HG02642 (cell line): Measurements from ENCODE around the gene TMEM129.

Source experiments
- ATAC-seq: cut with Tn5 transposase; IDR thresholded peaks from one replicate; pipeline ENCODE4 v1.9.1; 2021; ENCODE audit warnings: mild to moderate bottlenecking; ENCODE audit not compliant: unreplicated experiment, poor library complexity

Gene TMEM129, protein sequence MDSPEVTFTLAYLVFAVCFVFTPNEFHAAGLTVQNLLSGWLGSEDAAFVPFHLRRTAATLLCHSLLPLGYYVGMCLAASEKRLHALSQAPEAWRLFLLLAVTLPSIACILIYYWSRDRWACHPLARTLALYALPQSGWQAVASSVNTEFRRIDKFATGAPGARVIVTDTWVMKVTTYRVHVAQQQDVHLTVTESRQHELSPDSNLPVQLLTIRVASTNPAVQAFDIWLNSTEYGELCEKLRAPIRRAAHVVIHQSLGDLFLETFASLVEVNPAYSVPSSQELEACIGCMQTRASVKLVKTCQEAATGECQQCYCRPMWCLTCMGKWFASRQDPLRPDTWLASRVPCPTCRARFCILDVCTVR

DNA sequence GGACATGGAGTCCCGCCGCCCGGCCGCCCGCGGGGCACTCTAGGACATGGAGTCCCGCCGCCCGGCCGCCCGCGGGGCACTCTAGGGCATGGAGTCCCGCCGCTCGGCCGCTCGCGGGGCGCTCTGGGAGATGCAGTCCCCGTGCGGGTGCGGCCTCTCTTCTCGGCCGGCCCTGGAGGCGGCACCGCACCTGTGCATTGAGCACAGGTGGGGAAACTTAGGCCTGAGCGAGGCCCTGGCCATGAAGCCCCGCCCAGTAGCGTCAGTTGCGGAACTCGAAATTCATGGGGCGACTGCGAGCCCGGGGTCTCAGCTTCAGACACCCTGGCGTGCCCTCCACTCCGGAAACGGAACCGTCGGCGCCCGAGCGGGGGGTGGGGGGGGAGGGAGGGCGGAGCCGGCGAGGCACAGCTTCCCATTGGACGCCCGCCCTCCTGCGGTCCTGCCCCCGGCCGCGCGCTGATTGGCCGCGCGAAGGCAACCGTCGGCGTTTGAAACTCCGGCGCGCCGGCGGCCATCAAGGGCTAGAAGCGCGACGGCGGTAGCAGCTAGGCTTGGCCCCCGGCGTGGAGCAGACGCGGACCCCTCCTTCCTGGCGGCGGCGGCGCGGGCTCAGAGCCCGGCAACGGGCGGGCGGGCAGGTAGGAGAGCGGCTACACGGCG lies at the start of gene TMEM129, which contains the start of gene TACC3:
TMEM129 (minus strand) TSS at position 321 of the 663 bp plus-strand sequence. CDS start 486 bp downstream, outside the sequence.
TACC3 (plus strand) TSS at position 519 of the 663 bp plus-strand sequence. CDS start 1,901 bp downstream, outside the sequence.
- ATAC-seq, result peak; percentile 75

DNA sequence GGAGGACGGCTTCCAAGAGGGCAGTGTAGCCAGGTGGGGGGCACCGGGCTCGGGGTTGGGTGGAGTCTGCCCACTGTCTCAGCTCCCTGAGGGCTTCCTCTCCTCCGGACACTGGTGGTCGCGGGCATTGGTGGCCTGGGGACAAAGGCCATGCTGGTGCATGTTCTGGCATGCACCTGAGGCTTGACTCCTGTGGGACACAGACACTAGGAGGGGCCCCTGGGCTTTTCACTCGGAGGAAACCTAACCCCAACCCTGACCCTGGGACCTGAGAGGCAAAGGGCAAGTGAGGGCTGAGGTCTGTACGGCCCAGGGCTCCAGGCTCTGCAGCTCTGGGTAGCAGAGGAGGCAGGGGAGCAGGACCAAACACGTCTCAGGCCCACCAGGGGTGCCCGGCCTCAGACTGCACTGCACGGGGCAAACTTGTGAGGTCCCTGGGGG lies 49.7 kb upstream of the TMEM129 start:
- no peak for ATAC-seq

DNA sequence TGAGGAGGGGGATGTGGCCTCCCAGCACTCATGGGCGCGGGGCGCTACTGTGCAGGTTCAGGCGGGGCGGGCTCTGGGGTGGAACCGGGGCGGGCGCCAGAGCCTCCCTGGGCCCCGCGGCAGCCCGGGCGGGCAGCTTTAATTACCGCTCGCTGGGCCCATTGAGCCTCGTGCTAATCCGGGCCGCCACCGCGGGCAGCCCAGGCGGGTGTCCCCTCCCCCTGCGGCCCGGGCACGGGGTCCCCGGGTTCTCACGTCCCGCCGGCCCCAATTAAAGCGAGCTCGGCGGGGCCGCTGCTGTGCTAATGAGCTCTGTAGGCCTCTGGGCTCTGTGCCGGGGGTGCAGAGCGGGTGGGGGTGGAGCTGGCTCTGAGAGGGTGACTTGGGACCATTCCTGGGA lies 49.1 kb upstream of the TMEM129 start:
- no peak for ATAC-seq

DNA sequence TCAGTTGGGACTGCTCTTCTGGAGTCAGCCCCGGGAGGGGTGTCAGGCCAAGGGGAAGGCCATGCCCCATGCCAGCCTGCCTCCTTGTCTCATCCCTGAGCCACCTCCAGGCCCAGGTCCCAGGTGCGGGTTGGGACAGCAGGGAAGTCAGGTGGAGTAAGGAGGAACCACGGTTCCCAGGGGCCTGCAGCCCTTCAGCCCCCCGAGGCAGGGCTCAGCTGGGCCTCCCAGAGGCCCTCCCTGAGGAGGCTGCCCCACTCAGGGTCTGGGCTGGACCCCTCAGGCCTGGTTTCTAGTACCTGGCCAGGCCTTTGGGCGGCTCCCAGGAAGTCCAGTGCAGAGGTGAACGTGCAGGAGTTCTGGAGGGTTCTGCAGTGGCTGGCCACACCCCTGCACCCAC lies 48.6 kb upstream of the TMEM129 start:
- no peak for ATAC-seq

DNA sequence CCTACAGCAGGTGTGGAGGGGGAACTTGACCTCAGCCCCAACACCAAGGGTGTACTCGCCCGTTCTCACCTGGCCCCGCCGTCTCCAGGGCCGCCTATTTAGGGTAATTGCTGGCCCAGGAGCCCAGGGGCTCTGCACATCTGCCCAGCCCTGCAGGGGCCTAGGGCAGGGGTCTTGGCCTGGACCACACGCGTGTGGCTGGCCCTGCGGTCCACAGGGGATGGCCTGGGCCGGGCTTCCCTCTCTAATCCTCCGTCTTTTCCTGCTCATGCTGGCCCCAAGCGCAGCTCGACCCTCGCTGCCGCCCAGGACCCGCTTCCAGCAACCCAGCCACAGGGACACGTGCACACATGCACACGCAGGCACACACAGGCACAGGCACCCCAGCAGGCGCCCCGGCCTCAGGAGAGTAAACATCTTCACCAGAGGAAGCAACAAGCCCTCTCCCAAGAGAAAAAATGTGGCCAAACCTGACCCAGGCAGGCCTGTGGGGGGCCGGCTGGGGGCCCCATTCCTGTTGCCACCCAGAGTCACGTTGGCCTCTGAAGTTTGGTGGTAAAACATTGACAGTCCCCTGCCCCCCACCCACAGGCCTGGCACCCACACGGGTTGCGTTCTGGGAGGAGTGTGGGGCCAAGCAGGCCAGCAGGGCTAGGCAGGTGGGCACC lies 47.4 kb upstream of the TMEM129 start:
- no peak for ATAC-seq

DNA sequence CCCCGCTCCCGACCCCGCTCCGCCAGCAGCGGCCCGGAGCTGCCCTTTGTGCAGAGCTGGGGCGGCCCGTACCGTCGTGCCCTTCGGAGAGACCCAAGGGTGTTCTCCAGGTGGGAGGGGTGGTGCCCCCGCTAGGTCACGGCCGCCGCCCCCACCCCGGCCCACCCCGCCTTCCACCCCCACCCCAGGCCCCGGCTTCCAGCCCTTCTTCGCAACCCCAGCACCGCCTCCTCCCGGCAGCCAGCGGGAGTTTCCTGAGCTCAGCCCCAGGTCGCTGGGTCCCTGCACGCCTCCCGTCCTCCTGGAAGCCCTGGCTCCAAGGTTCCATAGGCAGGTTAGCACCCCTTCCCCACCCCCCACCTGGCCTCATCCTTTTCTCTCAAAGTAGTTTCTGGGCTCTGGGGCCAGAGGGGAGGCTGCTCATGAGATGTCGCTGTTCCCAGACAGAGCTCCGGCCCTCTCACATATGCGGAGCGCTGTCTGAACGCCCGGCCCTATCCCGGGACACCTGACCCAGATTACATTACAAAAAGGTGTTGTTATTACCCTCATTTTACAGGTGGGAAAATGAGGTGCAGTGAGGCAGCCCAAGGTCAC lies 46.7 kb upstream of the TMEM129 start:
- no peak for ATAC-seq

DNA sequence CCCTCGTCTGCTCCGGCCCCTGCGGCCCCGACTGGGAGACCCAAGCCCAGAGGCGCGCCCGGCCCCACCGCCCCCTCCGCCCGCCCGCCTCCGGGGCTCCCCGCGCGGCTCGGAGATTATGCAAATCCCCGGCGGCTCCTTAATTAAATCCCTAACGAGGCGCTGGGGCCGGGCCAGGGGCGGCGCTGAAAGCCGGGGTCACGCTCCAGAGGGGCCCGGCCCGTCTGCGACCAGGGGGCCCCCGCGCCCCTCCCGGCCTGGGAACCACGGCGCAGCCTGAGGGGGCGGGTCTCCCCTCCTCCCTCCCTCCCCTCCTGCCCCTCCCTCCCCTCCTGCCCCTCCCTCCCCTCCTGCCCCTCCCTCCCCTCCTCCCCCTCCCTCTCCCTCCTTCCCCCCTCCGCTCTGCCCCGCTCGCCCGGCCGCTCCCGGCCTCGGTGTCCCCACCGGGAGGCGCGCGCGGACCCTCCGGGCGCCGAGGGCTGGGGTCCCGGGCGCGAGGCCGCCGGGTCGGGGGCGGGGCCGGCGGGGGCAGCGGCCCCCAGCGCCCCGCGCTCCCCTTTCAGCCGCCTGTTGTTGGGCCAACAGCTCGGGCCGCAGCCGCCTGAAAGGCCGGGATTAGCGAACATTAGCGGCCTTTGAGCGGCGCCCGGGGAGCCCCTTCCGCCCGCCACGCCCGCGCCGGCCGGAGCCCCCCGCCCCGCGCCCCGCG lies 46.1 kb upstream of the TMEM129 start:
- no peak for ATAC-seq

DNA sequence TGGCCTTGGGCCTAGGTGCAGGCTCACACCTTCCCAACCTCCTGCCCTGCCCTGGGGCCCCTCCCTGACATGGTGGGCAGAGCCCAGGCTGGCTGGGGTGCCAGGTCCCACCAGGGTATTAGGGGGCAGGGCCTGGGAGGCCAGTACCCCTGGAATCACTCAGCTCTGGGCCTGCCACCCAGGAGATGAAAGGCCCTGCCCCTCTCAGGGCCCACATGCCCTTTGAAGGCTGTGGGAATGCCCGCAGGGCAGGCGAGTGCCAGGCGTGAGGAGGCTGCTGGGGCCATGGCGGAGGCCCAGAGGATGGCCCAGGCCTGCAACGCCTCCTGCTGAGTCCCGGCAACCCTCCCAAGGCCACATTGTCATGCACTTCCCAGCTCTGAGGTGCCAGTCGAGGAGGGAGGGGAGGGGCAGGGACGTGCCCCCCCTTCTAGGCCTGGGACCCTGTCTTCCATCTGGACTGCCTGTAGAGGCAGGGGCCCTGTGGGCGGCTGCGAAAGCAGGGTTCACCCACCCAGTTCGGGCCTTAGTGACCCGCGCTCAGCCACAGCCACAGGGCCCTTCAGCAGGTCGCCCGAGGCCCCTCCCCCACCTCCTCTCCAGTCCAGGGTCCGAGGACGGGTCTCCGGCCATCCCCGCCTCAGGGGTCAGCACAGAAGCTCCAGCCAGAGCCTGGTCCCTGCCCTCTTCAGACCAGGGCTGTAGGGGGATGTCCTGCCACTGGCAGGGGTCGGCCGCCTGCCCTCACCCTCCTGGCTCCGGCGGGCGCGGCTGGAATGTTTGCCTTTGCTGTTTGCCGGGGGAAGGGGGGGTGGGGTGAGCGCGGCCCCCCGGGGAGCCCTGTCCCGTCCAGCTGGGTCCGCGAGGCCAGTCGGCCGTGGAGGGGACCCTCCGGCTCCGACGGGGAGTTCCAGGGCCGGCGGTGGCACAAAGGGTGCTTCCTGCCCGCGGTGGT lies 45.3 kb upstream of the TMEM129 start:
- no peak for ATAC-seq

DNA sequence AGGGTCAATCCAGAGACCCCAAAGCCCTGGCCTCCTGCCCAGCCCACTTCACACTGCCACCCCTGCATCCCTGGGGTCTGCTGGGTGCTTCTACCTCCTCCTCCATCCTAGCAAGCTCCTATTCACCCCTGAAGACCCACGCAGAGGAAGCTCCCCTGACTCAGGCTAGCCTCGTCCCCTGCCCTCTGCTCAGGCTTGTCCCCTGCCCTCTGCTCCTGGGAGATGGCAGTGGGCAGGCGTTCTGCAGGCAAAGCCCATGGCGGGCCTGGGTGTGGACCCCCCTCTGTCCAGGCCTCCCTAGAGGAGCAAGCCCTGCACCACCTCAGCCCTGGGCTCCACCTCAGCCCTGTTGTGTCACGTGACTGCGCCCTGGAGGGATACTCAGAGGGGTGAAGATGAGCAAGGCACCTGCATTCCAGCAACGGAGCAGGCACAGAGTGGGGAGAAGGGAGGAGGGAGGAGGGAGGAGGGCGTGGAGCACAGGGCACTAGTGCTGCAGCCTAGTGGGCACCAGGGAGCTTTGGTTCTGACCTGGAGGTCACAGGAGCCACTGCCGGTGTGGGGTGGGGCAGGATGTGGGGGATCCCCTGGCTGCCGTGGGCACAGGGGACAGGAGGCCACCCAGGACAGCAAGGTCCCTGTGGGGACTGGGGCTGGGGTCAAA lies 44.4 kb upstream of the TMEM129 start:
- no peak for ATAC-seq

DNA sequence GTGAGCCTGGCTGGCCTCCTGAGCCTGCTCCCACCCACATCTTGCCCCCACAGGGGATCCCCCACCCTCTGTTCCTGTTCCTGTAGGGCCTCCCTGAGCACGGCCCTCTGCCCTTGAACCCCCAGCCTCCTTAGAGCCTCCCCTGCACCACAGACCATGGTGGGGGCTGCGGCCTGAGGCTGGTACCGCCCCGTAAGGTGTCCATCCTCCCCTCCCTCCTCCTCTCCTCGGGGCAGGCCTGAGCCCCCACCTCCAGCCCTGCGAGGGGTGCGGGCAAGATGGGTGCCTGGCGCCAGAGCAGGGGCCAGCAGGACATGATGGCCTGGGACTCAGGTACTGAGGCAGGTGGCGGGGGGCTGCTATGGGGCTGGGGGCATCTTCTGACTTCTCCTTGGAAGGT lies 43.5 kb upstream of the TMEM129 start:
- ATAC-seq, result no peak

DNA sequence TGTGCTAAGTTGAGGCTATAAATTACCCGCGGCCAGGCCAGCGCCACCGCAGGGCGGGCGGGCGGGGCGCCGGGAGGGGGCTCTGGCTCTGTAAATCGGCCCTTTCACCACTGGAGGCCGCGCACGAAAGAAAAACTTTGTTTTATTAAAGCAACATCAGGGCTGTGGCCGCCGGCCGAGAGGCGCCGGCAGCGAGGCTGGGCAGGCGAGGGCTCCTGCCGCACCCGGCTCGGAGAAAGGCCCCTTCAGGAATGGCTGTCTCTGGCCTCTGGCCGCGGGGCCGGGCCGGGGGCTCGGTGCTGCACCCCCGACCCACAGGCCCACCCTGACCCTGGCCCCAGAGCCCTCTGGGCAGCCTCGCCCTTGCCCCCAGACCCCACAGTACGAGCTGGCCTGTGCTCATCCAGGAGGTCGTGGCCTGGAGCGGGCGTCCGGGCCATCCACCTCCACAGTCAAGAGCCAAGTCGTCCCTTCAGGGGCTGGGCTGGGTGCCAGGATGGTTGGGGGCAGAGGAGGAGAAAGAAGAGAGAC lies 42.5 kb upstream of the TMEM129 start:
- ATAC-seq, result no peak

DNA sequence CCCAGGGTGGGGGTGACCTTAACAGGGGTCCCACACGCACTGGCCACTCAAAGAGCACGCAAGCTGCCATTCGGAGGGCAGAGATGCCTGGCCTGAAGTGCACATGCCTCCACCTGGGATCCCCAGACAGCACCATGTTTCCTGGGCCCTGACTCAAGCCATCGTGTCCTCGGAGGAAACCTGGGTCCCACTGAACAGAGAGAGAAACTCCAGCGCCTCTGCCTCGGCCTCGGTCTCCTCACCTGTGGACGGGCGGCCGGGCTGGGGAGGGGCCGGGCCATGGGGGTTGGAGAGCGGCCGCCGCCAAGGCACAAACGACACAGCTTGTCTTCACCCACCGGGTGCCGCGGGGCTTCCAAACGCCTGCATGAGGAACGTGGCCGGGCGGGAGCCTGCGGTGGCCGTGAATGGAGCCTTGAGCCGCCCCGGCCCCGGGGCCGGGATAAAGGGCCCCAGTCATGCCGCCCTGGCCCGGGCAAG lies 42.0 kb upstream of the TMEM129 start:
- ATAC-seq, result no peak

DNA sequence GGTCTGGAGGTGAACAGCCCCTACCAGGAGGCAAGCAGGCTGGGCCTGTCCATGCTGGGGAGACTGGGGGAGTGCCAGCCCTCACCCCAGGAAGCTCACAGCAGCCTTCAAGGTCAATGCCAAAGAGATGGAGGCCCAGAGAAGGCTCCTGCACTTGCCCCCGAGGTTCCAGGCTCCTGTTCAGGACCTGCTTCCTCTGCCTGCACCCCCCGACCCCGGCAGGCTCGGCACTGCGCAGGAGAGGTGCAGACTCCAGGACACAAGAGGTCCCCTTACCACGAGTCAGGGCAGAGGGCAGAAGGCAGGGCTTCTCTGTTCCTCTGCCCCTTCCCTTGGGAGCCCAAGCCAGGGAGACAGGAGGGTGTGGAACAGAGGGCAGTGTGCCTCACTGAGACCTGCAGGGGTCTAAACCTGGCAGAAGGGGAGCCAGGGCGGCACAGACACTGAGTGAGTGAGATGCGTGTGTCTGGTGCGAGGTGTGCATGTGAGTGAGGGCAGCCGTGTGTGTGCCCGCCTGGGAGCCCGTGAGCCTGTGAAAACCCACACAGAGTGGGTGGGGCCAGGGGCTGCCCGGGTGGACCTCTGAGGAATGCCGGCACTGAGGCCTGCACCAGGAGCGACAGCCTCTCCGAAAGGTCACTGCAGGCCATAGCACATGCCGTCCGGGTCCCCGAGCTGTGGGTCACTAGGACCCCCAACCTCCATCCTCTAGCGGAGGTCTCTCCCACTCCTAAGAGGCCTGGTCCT lies 41.3 kb upstream of the TMEM129 start:
- ATAC-seq, result no peak

DNA sequence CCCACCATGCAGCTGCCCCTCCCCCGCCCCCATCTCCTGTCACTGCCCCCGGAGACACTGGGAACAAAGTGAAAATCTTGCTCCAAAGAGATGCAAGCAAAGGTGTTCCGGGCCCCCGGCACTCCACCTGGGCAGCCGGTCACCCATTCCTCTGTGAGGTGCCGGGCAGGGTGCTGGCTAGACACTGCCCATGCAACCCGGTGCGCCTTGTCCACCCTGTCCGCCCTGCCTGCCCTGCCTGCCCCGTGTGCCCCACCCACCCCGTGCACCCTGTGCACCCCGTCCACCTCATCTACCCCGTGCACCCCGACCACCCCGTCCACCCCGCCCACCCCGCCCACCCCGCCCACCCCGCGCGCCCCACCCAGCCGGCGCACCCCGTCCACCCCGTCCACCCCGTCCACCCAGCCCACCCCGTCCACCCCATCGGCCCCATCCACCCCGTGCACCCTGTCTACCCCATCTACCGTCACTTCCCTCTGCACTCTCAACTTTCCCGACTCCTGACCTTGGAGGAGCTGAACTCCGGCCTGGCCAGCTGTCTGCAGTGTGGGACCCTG lies 40.1 kb upstream of the TMEM129 start:
- no peak for ATAC-seq

DNA sequence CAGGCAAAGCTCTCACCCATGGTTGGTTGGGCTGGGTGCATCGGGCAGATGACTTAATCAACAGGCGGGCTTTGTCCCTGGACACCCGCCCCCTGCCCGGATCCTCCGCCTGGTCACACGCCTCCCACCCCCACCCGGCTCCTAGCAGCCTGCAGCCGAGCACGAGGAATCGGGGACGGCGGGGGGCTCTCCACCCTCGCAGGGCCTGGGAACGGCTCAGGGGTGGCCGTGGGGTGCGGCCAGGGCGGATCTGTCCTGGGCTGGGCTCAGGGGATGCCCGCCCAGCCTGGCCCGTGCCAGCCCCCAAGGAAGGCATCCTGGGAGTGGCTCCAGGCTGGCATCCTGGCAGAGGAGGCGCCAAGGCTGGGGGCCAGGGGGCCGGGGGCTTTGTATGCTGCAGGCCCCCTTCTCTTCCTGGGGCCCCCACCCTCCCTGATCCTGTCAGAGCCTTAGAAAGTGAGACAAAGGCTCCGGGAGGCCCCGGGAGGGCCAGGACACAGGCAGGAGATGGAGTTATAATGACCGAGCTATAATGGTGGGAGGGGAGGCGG lies 39.5 kb upstream of the TMEM129 start:
- no peak for ATAC-seq

DNA sequence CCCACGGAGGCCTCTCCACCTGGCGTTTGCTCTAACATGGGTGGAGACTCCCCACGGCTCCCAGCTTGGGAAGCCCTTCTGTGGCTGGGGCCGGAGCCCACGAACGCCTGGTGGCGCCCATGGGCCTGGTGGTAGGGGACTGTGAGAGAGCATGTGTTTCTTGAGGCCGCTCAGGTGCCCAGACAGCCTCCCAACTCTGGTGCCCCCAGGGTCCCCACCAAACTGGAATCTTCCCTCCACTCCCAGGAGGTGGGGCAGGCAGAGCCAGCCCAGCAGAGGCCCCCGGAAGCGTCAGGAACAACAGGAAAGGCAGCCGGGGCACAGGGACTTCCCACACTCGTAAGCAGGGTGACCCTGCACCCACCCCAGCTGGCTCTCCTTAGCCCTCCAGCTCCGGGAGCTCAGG lies 38.7 kb upstream of the TMEM129 start:
- no peak for ATAC-seq
